Eye (tissue), 1 donor: ENCODE results near the gene RAD51.
"Not testable (repeated sequence)": the region's sequence is repeated elsewhere in the genome, so short reads cannot be mapped to it uniquely, and the experiment has no call there.

ENCODE experiments used
- DNase-seq: peaks from one replicate; pipeline ENCODE4 v3.0.0-alpha.2; 2015

The RAD51 gene

GRCh38 chr15:40694688-40695468 lies at the start of gene RAD51:
Gene RAD51, plus strand, starts transcription at chr15:40695174. Its CDS starts 3,585 bp downstream, at chr15:40698759.
- DNase-seq, result peak; percentile 98

GRCh38 chr15:40647523-40647922 lies 47.5 kb upstream of the RAD51 start:
- DNase-seq, result no peak

GRCh38 chr15:40650479-40650878 lies 44.5 kb upstream of the RAD51 start:
- no peak for DNase-seq

- DNase-seq, result no peak
Observed at GRCh38 chr15:40660686-40661085, 34.3 kb upstream of the RAD51 start.

GRCh38 chr15:40664909-40665308 lies 30.1 kb upstream of the RAD51 start:
- no peak for DNase-seq

GRCh38 chr15:40676290-40676689 lies 18.7 kb upstream of the RAD51 start:
- DNase-seq, result not testable (repeated sequence)

- DNase-seq, result not testable (repeated sequence)
Observed at GRCh38 chr15:40676906-40677305, 18.1 kb upstream of the RAD51 start.

GRCh38 chr15:40680151-40680550 lies 14.8 kb upstream of the RAD51 start:
- no peak for DNase-seq

- DNase-seq, result not testable (repeated sequence)
Observed at GRCh38 chr15:40680959-40681358, 14.0 kb upstream of the RAD51 start.

- no peak for DNase-seq
Observed at GRCh38 chr15:40684381-40684780, 10.6 kb upstream of the RAD51 start.

GRCh38 chr15:40685376-40685775 lies 9.6 kb upstream of the RAD51 start:
- no peak for DNase-seq

GRCh38 chr15:40688932-40689799 lies 5.8 kb upstream of the RAD51 start:
- no peak for DNase-seq

- DNase-seq, result no peak
Observed at GRCh38 chr15:40691737-40692136, 3.2 kb upstream of the RAD51 start.

GRCh38 chr15:40693904-40694687 lies 878 bp upstream of the RAD51 start:
- DNase-seq, result no peak

GRCh38 chr15:40695469-40695890 lies 506 bp downstream of the RAD51 start:
- peak; percentile 47 for DNase-seq

GRCh38 chr15:40696228-40696627 lies 1.3 kb downstream of the RAD51 start:
- DNase-seq, result no peak

- DNase-seq, result no peak
Observed at GRCh38 chr15:40697916-40698315, 2.9 kb downstream of the RAD51 start.

- DNase-seq, result no peak
Observed at GRCh38 chr15:40702077-40702476, 7.1 kb downstream of the RAD51 start.

GRCh38 chr15:40706121-40706520 lies 11.1 kb downstream of the RAD51 start:
- DNase-seq, result no peak

GRCh38 chr15:40714144-40714543 lies 19.2 kb downstream of the RAD51 start:
- no peak for DNase-seq

- no peak for DNase-seq
Observed at GRCh38 chr15:40716165-40716564, 21.2 kb downstream of the RAD51 start.

- no peak for DNase-seq
Observed at GRCh38 chr15:40721701-40722100, 26.7 kb downstream of the RAD51 start.

- DNase-seq, result no peak
Observed at GRCh38 chr15:40722354-40722753, 27.4 kb downstream of the RAD51 start.
